ENCODE data around the gene ERC1. TPM values are rescaled to one million over a fixed set of nuclear protein-coding genes. Genes with fewer than 3 reads are reported as not detected.

ERC1 gene
- total RNA-seq, 1 experiment from 2014 or later: 39.4 TPM

DNA sequence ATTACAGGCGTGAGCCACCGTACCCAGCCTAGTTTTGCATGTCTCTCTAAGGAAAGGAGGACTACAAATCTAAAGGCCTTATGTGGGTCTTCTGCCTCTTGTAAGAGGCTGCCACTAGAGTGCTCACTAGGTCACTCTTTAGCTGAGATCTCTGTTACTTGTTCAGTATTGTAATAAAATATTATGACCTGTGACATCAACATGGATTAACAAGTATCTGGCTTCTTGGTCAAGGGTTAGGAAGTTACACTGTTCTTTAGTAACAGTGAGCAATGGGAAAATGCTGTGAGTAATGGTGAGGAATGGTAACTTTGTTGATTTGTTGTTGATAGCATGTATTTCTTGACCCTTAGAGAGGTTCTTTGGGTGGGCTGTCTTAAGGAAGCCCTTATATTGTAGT is 50.5 kb downstream of the ERC1 start:
- Mint-ChIP-seq H3K9me3 (ENCODE audit: low read depth, unreplicated experiment) (no peaks in the 10 kb centered on the region), H3K4me3 (ENCODE audit: low read depth, unreplicated experiment) (no peak overlapping the region), H3K4me1 (ENCODE audit: low read depth, unreplicated experiment) (peaks cover 19% of the 10 kb centered on the region), H3K36me3 (ENCODE audit: insufficient read depth, unreplicated experiment) (no peaks in the 10 kb centered on the region), H3K27me3 (ENCODE audit: unreplicated experiment) (no peaks in the 10 kb centered on the region), H3K27ac (ENCODE audit: unreplicated experiment) (no peak overlapping the region)
- CTCF ChIA-PET: interaction anchor here (0.7 kb wide), 1 partner anchor 157 kb away, joined by 4 read pairs; no protein-coding TSS in a partner anchor
- TF ChIP-seq, protein P1, sequence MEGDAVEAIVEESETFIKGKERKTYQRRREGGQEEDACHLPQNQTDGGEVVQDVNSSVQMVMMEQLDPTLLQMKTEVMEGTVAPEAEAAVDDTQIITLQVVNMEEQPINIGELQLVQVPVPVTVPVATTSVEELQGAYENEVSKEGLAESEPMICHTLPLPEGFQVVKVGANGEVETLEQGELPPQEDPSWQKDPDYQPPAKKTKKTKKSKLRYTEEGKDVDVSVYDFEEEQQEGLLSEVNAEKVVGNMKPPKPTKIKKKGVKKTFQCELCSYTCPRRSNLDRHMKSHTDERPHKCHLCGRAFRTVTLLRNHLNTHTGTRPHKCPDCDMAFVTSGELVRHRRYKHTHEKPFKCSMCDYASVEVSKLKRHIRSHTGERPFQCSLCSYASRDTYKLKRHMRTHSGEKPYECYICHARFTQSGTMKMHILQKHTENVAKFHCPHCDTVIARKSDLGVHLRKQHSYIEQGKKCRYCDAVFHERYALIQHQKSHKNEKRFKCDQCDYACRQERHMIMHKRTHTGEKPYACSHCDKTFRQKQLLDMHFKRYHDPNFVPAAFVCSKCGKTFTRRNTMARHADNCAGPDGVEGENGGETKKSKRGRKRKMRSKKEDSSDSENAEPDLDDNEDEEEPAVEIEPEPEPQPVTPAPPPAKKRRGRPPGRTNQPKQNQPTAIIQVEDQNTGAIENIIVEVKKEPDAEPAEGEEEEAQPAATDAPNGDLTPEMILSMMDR (IDR thresholded peaks at IDR 0.05; ENCODE audit: unreplicated experiment): no peak
- intact Hi-C loops (cut with micrococcal nuclease; ENCODE audit: unreplicated experiment): no loop called here
- BruUV-seq (replicated peaks): no TSS peak
- DNase-seq: no peak

DNA sequence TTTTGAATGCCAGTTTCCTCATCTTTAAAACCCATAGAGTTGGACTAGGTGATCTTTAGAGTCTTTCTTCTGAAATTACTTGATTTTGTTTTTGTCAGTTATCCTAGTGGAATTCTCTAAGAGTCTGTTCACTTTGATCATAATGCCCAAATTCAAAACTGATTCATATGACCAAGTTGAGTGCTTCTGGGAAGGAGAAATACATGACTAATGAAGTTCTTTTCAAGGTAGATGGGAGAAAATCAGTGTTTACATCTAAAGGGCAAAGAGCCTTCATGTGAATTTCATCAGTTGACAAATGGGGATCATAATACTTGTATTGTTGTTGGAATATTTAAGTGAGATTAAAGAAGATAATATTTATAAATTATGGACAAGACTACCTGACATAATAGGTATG is 53.2 kb downstream of the ERC1 start:
- no peak for DNase-seq
- Mint-ChIP-seq H3K27me3 (ENCODE audit: unreplicated experiment) (no peaks in the 10 kb centered on the region), H3K27ac (ENCODE audit: unreplicated experiment) (no peak overlapping the region), H3K4me1 (ENCODE audit: low read depth, unreplicated experiment) (peaks cover 19% of the 10 kb centered on the region), H3K9me3 (ENCODE audit: low read depth, unreplicated experiment) (no peaks in the 10 kb centered on the region), H3K4me3 (ENCODE audit: low read depth, unreplicated experiment) (no peak overlapping the region), H3K36me3 (ENCODE audit: insufficient read depth, unreplicated experiment) (no peaks in the 10 kb centered on the region)
- CTCF ChIA-PET: no interaction called here
- intact Hi-C loops (cut with micrococcal nuclease; ENCODE audit: unreplicated experiment): no loop called here
- no TSS peak for BruUV-seq (replicated peaks)
- TF ChIP-seq, protein P1 (IDR thresholded peaks at IDR 0.05; ENCODE audit: unreplicated experiment): no peak

DNA sequence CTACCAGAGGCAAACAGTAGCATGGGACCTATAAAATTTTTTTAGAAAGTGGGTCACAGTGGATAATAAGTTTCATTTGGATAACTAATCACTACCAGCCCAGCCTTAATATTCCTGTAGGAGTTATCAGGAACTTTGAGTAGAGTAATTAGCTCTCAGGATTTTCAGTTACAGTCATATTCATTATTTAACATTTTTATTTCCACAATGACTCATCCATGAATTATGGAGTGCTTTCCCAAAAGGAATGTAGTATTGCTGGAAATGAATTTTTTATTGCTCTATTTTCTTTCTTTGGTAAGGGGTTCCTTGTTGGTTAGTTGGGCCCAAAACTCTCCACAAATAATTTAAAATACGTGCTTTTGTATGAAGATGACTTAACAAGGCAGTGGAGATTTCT is 53.7 kb downstream of the ERC1 start:
- no TSS peak for BruUV-seq (replicated peaks)
- DNase-seq: no peak
- CTCF ChIA-PET: no interaction called here
- H3K9me3 Mint-ChIP-seq (ENCODE audit: low read depth, unreplicated experiment): no peaks in the 10 kb centered on the region
- TF ChIP-seq, protein P1 (IDR thresholded peaks at IDR 0.05; ENCODE audit: unreplicated experiment): no peak
- H3K4me1 Mint-ChIP-seq (ENCODE audit: low read depth, unreplicated experiment): peaks cover 19% of the 10 kb centered on the region
- H3K36me3 Mint-ChIP-seq (ENCODE audit: insufficient read depth, unreplicated experiment): no peaks in the 10 kb centered on the region
- no peaks in the 10 kb centered on the region for H3K27me3 Mint-ChIP-seq (ENCODE audit: unreplicated experiment)
- no peak overlapping the region for H3K4me3 Mint-ChIP-seq (ENCODE audit: low read depth, unreplicated experiment)
- intact Hi-C loops (cut with micrococcal nuclease; ENCODE audit: unreplicated experiment): no loop called here
- H3K27ac Mint-ChIP-seq (ENCODE audit: unreplicated experiment): no peak overlapping the region

DNA sequence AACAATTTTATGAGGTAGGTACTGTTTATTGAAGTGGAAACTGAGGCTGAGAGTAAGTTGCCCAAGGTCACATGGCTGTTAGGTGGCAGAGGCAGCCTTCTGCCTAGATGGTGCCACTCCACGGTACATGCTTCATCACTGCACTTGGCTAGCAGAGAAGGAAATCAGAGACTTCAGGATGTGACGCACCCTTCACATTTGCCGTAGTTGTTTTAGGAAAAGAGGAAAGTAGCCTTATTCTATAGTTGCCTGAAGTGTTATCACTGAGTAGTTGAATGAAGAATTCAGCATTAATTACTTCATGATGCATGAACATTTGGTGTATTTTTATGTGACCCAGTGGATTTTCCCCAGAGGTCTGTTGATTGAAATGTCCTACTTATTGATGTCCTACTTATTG is 55.7 kb downstream of the ERC1 start:
- no peak for DNase-seq
- Mint-ChIP-seq H3K4me1 (ENCODE audit: low read depth, unreplicated experiment) (peaks cover 19% of the 10 kb centered on the region), H3K27ac (ENCODE audit: unreplicated experiment) (no peak overlapping the region), H3K4me3 (ENCODE audit: low read depth, unreplicated experiment) (no peak overlapping the region), H3K9me3 (ENCODE audit: low read depth, unreplicated experiment) (no peaks in the 10 kb centered on the region), H3K36me3 (ENCODE audit: insufficient read depth, unreplicated experiment) (no peaks in the 10 kb centered on the region), H3K27me3 (ENCODE audit: unreplicated experiment) (no peaks in the 10 kb centered on the region)
- CTCF ChIA-PET: no interaction called here
- TF ChIP-seq, protein P1 (IDR thresholded peaks at IDR 0.05; ENCODE audit: unreplicated experiment): no peak
- no TSS peak for BruUV-seq (replicated peaks)
- intact Hi-C loops (cut with micrococcal nuclease; ENCODE audit: unreplicated experiment): no loop called here
